ENCODE results near the gene FAM219B.
"Not testable (repeated sequence)": the region's sequence is repeated elsewhere in the genome, so short reads cannot be mapped to it uniquely, and the experiment has no call there.

FAM219B gene

DNA sequence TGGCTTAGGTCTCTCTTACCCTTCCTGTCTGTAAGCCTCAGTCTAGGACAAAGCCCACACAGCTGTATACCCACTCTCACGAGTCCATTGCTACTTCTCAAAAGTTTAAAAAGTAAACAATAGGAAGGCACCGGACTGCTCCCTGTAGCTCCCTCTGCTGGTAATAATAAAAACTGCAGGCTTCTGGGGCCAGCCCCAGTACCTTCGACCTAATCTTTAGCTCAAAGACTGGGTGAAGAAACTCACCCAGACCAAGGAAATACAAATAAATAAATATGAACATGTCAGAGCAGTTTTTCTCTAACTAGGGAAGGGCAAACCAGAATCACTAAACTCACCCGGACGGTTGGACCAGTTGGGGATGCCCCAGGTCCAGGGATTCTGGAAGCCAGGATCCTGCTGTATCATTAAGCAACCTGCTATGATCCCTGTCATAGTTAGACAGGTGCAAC, 5.0 kb downstream of the FAM219B start:
- Mint-ChIP-seq H3K4me1 (peaks cover 23% of the 10 kb centered on the region), H3K4me3 (peak overlapping the region in 2 of 3 experiments; percentile 43 to 49), H3K9me3 (no peaks in the 10 kb centered on the region), H3K36me3 (ENCODE audit: low read depth) (peaks cover 48% of the 10 kb centered on the region), H3K27me3 (ENCODE audit: low read depth) (peaks cover 3% of the 10 kb centered on the region), H3K27ac (no peak overlapping the region)
- TF ChIP-seq, protein P1, sequence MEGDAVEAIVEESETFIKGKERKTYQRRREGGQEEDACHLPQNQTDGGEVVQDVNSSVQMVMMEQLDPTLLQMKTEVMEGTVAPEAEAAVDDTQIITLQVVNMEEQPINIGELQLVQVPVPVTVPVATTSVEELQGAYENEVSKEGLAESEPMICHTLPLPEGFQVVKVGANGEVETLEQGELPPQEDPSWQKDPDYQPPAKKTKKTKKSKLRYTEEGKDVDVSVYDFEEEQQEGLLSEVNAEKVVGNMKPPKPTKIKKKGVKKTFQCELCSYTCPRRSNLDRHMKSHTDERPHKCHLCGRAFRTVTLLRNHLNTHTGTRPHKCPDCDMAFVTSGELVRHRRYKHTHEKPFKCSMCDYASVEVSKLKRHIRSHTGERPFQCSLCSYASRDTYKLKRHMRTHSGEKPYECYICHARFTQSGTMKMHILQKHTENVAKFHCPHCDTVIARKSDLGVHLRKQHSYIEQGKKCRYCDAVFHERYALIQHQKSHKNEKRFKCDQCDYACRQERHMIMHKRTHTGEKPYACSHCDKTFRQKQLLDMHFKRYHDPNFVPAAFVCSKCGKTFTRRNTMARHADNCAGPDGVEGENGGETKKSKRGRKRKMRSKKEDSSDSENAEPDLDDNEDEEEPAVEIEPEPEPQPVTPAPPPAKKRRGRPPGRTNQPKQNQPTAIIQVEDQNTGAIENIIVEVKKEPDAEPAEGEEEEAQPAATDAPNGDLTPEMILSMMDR (IDR thresholded peaks at IDR 0.05; ENCODE audit: unreplicated experiment in 3 of 3): peak; percentile 87 to 93 (median 91)

DNA sequence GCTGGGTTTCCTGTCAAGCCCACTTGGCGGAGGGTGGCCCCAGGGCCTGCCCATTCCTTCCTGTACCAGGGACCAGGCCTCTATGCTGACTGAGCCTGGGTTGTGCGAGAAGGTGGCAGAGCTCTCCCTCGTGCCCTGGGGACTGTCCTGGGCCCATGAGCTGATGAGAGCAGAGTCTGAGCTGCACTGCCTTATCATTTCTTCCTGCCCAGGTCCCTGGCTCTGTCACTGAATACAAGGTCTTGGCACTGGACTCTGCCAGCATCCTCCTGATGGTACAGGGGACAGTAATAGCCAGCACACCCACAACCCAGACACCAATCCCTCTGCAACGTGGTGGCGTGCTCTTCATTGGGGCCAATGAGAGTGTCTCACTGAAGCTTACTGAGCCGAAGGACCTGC, 9.3 kb downstream of the FAM219B start:
- no peaks in the 10 kb centered on the region for H3K27me3 Mint-ChIP-seq (ENCODE audit: low read depth)
- H3K4me1 Mint-ChIP-seq: no peaks in the 10 kb centered on the region
- H3K36me3 Mint-ChIP-seq (ENCODE audit: low read depth): peaks cover 26% of the 10 kb centered on the region
- H3K27ac Mint-ChIP-seq: no peak overlapping the region
- TF ChIP-seq, protein P1 (IDR thresholded peaks at IDR 0.05; ENCODE audit: unreplicated experiment in 3 of 3): no peak
- no peak overlapping the region for H3K4me3 Mint-ChIP-seq
- H3K9me3 Mint-ChIP-seq: no peaks in the 10 kb centered on the region

DNA sequence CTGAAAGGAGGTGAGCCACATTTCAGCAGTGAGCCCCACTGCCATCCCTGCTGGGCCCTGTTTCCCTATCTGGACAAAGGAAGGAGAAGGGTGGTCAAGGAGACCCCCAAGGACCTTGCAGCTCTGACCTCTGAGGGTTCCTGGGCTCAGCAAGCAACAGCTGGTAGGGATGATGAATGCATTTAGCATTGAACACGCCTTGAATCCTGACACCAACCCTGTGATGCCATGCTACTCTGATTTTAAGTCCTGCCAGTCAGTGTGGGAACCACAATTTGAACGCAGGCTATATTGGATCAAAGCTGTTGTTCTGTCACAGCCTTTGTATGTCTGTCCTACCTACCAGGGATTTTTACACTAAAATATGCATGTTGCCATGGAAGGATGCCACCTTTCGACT, 10.3 kb downstream of the FAM219B start:
- no peak overlapping the region for H3K27ac Mint-ChIP-seq
- H3K27me3 Mint-ChIP-seq (ENCODE audit: low read depth): no peaks in the 10 kb centered on the region
- H3K9me3 Mint-ChIP-seq: no peaks in the 10 kb centered on the region
- TF ChIP-seq, protein P1 (IDR thresholded peaks at IDR 0.05; ENCODE audit: unreplicated experiment in 3 of 3): no peak
- H3K36me3 Mint-ChIP-seq (ENCODE audit: low read depth): peaks cover 21% of the 10 kb centered on the region
- no peaks in the 10 kb centered on the region for H3K4me1 Mint-ChIP-seq
- H3K4me3 Mint-ChIP-seq: no peak overlapping the region

DNA sequence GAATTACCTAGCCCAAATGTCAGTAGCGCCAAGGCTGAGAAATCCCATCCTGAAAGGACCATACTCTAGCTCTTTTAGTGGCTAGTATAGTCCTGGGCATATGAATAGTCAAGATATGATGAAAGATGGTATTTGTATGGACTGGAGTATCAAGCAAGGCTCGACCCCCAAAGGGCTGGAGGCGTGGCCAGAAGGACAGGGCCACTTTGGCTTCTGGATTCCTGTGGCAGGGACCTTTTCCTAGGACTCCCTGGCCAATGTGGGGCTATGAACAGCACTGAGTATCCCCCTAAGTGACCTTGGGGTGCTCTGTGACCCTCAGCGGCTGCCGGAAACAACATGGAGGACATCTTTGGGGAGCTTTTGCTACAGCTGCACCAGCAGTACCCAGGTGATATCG, 10.8 kb downstream of the FAM219B start:
- no peaks in the 10 kb centered on the region for H3K27me3 Mint-ChIP-seq (ENCODE audit: low read depth)
- TF ChIP-seq, protein P1 (IDR thresholded peaks at IDR 0.05; ENCODE audit: unreplicated experiment in 3 of 3): no peak
- H3K4me3 Mint-ChIP-seq: no peak overlapping the region
- no peaks in the 10 kb centered on the region for H3K9me3 Mint-ChIP-seq
- no peak overlapping the region for H3K27ac Mint-ChIP-seq
- H3K4me1 Mint-ChIP-seq: peaks cover under 1% of the 10 kb centered on the region
- peaks cover 19% of the 10 kb centered on the region for H3K36me3 Mint-ChIP-seq (ENCODE audit: low read depth)

DNA sequence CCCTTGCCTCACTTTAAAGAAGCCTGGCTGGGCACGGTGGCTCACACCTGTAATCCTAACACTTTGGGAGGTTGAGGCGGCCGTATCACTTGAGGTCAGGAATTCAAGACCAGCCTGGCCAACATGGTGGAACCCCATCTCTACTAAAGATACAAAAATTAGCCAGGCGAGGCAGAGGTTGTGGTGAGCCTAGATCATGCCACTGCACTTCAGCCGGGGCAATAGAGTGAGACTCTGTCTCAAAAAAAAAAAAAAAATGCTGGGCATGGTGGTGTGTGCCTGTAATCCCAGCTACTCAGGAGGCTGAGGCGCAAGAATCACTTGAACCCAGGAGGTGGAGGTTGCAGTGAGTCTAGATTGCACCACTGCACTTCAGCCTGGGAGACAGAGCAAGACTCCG, 12.3 kb downstream of the FAM219B start:
- not testable (repeated sequence) for H3K9me3 Mint-ChIP-seq; H3K27ac Mint-ChIP-seq; H3K27me3 Mint-ChIP-seq (ENCODE audit: low read depth); H3K4me3 Mint-ChIP-seq
- H3K36me3 Mint-ChIP-seq (ENCODE audit: low read depth): peaks cover 12% of the 10 kb centered on the region
- peaks cover 12% of the 10 kb centered on the region for H3K4me1 Mint-ChIP-seq

DNA sequence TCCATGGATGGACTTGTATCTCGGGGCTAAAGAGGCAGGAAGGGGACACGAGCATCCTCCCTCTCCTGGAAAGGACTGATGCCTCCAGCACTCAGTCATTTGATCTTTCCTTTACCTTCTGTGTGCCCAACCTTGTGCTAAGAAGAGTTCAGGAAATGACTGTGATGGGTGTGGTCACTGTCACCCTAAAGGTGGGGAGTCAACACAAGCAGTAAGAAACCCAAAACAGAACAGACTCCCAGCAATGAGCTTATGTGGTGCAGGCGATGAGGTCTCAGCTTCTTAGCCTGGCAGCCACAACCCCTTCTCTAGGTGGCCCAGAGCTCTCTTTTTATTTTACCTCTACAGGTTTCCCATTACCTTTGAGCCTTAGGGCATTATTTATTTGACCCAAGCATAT, 13.0 kb downstream of the FAM219B start:
- H3K27ac Mint-ChIP-seq: no peak overlapping the region
- TF ChIP-seq, protein P1 (IDR thresholded peaks at IDR 0.05; ENCODE audit: unreplicated experiment in 3 of 3): no peak
- peak overlapping the region in 1 of 3 experiments; percentile 19 for H3K4me3 Mint-ChIP-seq
- peaks cover 18% of the 10 kb centered on the region for H3K4me1 Mint-ChIP-seq
- H3K9me3 Mint-ChIP-seq: no peaks in the 10 kb centered on the region
- peaks cover 12% of the 10 kb centered on the region for H3K36me3 Mint-ChIP-seq (ENCODE audit: low read depth)
- H3K27me3 Mint-ChIP-seq (ENCODE audit: low read depth): no peaks in the 10 kb centered on the region
